ENCODE measurements around the gene BRD3OS. TPM values are rescaled to one million over a fixed set of nuclear protein-coding genes. Genes with fewer than 3 reads are reported as not detected.

Gene BRD3OS
- 35.3 TPM for total RNA-seq

GRCh38 chr9:134024828-134025605, at the start of gene BRD3OS:
TSS of gene BRD3OS (plus strand) at chr9:134025481. CDS start at chr9:134026748, 1,267 bp downstream.

GRCh38 chr9:133991964-133992779, 33.1 kb upstream of the BRD3OS start, which contains the start of gene VAV2:
TSS of gene VAV2 (minus strand) at chr9:133992324. CDS start at chr9:133992278, 46 bp downstream.

GRCh38 chr9:134067904-134068743, 42.8 kb downstream of the BRD3OS start, which contains the start of gene BRD3:
TSS of gene BRD3 (minus strand) at chr9:134068026. CDS start at chr9:134053477, 14,549 bp downstream.

Other genes with a start within 250 kb of the BRD3OS start
- gene VAV2, start 33.2 kb upstream of the BRD3OS start, total RNA-seq, result 17.5 TPM
- gene BRD3, start 42.5 kb downstream of the BRD3OS start, total RNA-seq, result 25.6 TPM
- gene WDR5, start 110.6 kb downstream of the BRD3OS start, total RNA-seq, result 25.6 TPM
- not detected for gene RNU6ATAC, start 139.1 kb downstream of the BRD3OS start, total RNA-seq

Data from diencephalon (tissue), 1 donor.